HG02870 (cell line): Measurements from ENCODE around the gene OR2T34.
"Not testable (repeated sequence)": the region's sequence is repeated elsewhere in the genome, so short reads cannot be mapped to it uniquely, and the experiment has no call there.

Source experiments
- ATAC-seq: cut with Tn5 transposase; IDR thresholded peaks from one replicate; pipeline ENCODE4 v1.9.1; 2021; ENCODE audit warnings: mild to moderate bottlenecking, moderate library complexity; ENCODE audit not compliant: unreplicated experiment

OR2T34 gene

DNA sequence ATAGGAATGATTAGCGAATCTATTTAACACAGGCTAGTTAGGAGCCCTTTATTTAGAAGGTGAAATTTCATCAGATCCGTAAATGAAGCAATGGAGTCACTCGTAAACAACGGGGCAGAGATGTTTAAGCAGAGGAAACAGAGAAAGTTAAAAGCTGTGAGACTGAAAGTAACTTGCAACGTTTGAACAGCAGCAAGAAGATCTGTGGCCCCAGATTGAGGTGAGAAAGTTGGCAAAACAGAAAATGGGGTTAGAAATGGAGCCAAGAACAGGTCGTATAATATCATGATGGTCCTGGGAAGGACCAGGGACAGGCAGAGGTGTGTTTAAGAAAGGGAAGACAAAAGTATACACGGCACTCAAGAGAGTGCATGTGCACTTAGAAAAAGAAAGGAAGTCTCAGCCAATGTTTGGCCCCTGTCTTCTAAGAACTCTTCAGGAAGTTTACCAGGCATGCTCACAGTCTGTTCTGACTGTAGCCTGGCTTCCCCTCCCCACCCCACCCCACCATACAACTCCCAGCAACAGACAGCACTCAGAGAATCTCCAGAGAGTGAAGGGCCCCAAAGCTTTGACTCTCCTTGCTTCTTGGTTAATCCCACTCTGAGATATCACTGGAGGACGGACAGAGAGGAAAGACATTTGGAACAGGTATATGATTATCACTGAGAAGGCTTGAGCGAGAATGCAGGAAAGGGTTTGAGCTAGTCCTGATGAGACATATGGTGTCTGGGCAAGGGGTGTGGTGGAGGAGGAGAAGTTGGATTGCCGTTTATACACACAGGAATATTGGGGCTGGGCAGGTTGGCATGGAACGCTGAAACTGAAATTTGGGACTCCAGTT is 8.8 kb downstream of the OR2T34 start:
- peak; percentile 65 for ATAC-seq

DNA sequence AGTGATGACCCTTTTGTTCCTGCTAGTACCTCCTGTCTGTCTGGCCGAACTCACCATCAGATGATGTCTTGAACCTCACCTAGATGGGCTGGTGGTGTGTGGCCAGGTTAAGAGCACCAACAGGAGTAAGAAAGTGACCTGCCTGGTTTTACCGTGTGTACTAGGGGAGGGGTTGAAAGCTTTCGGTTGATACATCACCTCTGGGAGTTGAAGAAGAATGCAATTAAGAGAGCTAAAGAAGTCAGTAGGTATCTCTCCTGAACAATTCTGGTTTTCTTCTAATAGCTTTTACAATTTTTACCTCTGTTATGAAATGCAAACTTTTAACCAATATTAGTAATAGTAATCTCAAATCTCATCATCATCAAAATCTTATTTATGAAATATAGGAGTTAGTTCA is 11.9 kb downstream of the OR2T34 start, which contains the start of gene OR2T29:
Gene OR2T29, minus strand, starts transcription at position 101 of the 400 bp plus-strand sequence. CDS start 3,281 bp downstream, outside the sequence.
- not testable (repeated sequence) for ATAC-seq

- not testable (repeated sequence) for ATAC-seq
Observed at GRCh38 chr1:248551027-248551426, 23.5 kb downstream of the OR2T34 start.

GRCh38 chr1:248547383-248547782 is 27.2 kb downstream of the OR2T34 start:
- ATAC-seq, result not testable (repeated sequence)

GRCh38 chr1:248537449-248537848 is 37.1 kb downstream of the OR2T34 start:
- ATAC-seq, result not testable (repeated sequence)
